GM23248 (cell line): ENCODE data around the gene WDR55.
"Not testable (repeated sequence)": the region's sequence is repeated elsewhere in the genome, so short reads cannot be mapped to it uniquely, and the experiment has no call there.

Experiments
- EZH2 ChIP-seq: fragments of 200-600 bp; sonication (generic); IDR thresholded peaks from 2 replicates; pipeline ENCODE4 v1.6.1; 2018; ENCODE audit warnings: antibody characterized with exemption, mild to moderate bottlenecking; ENCODE audit not compliant: insufficient read depth, poor library complexity, severe bottlenecking
- EZH2phosphoT487 ChIP-seq: fragments of 200-600 bp; sonication (generic); IDR thresholded peaks from 2 replicates; pipeline ENCODE4 v1.6.1; 2018; ENCODE audit warnings: antibody characterized with exemption, moderate library complexity, mild to moderate bottlenecking, low read depth; ENCODE audit not compliant: insufficient read depth

- TF ChIP-seq EZH2, EZH2phosphoT487: not testable (repeated sequence)
These were observed 4.3 kb upstream of the WDR55 start for GRCh38 chr5:140660371-140660770.
